Astrocyte (in vitro differentiated cells and primary cell): ENCODE results near the gene LYG2.

Experiments
- EZH2 ChIP-seq: IDR thresholded peaks from 2 replicates; pipeline ENCODE4 v1.6.1; 2012; ENCODE audit warnings: mild to moderate bottlenecking, low read length, inconsistent platforms; ENCODE audit not compliant: insufficient read depth
- TF ChIP-seq, protein P1 (sequence below): IDR thresholded peaks from 2 replicates; pipeline ENCODE4 v1.5.1; 2011; ENCODE audit warnings: low read depth, mild to moderate bottlenecking, inconsistent platforms, low read length, moderate library complexity; ENCODE audit not compliant: insufficient read depth

DNA sequence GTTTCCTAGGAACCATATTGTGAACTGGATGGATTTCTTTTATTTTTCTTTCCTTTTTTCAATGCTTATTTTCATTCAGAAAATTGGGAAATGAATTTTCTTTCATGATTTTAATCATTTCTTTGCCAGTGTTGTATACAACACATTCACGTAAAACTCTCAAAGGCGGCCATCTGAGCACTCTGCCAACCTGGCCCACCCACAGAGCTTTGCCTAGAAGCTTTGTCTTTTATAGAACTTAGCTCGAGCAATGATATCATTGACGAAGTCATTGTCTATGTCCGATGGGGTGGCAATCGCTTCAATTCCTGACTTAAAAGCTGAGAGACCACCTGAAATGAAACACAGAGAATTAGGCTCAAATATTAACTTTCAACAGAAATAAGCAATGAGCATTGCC is 13.3 kb downstream of the LYG2 start:
- TF ChIP-seq, protein P1, sequence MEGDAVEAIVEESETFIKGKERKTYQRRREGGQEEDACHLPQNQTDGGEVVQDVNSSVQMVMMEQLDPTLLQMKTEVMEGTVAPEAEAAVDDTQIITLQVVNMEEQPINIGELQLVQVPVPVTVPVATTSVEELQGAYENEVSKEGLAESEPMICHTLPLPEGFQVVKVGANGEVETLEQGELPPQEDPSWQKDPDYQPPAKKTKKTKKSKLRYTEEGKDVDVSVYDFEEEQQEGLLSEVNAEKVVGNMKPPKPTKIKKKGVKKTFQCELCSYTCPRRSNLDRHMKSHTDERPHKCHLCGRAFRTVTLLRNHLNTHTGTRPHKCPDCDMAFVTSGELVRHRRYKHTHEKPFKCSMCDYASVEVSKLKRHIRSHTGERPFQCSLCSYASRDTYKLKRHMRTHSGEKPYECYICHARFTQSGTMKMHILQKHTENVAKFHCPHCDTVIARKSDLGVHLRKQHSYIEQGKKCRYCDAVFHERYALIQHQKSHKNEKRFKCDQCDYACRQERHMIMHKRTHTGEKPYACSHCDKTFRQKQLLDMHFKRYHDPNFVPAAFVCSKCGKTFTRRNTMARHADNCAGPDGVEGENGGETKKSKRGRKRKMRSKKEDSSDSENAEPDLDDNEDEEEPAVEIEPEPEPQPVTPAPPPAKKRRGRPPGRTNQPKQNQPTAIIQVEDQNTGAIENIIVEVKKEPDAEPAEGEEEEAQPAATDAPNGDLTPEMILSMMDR: no peak
- no peak for TF ChIP-seq EZH2
